Endothelial cell of umbilical vein (primary cell): Measurements from ENCODE around the gene IL1RL1. TPM values are rescaled to one million over a fixed set of nuclear protein-coding genes. Genes with fewer than 3 reads are reported as not detected.
A peak's percentile ranks its signal among the peaks of the same experiment; 100 is the strongest.

Source experiments
- BruUV-seq: library from RNA; stranded (reverse); fragments of 400-500 nt; replicated peaks from 2 replicates; lab custom pipeline; 2021; lab: Mats Ljungman, UMichigan
- CTCF ChIA-PET: fragments of 300-600, 350-600 bp; sonication (Branson Sonifier 250); formaldehyde crosslinking; loops from one replicate; lab custom pipeline; 2021; ENCODE audit warnings: antibody characterized with exemption, inconsistent platforms; lab: Charles Lee
- POLR2A ChIA-PET: fragments of 300-600, 350-600 bp; sonication (Branson Sonifier 250); formaldehyde crosslinking; loops from one replicate; lab custom pipeline; 2021; ENCODE audit warnings: antibody characterized with exemption, inconsistent platforms; lab: Charles Lee
- DNase-seq: peaks from one replicate; pipeline ENCODE4 v3.0.0-alpha.2; 2011; ENCODE audit warnings: low read depth, low spot score
- FAIRE-seq: peaks from 2 replicates; lab custom pipeline; 2011; peaks lifted over from hg19 to GRCh38; lab: Jason Lieb, UNC
- H2AFZ ChIP-seq: 2 replicates; pipeline ENCODE4 v1.6.0; 2012; ENCODE audit warnings: low read depth, low read length, control low read depth, inconsistent platforms
- H3K27ac ChIP-seq: 2 replicates; pipeline ENCODE4 v1.5.1; 2011; ENCODE audit warnings: low read depth, mild to moderate bottlenecking, control low read depth, low read length, moderate library complexity; ENCODE audit not compliant: insufficient read depth
- H3K27me3 ChIP-seq, 2 experiments: 2 replicates each; pipeline versions ENCODE4 v1.6.0 to v1.6.1; 2011; ENCODE audit warnings: low read length in 2 of 2, mixed read lengths in 1 of 2; ENCODE audit not compliant: control insufficient read depth in 2 of 2, insufficient read depth in 2 of 2
- H3K36me3 ChIP-seq, 2 experiments: 2 replicates in 1 of 2; 3 replicates in 1 of 2; pipeline ENCODE4 v1.5.1; 2011; ENCODE audit warnings: low read length in 2 of 2, mild to moderate bottlenecking in 1 of 2, moderate library complexity in 1 of 2; ENCODE audit not compliant: control insufficient read depth in 2 of 2, insufficient read depth in 2 of 2; ENCODE audit errors: extremely low read depth in 1 of 2
- H3K4me1 ChIP-seq: 3 replicates; pipeline ENCODE4 v1.5.1; 2011; ENCODE audit warnings: mild to moderate bottlenecking, low read length; ENCODE audit not compliant: control insufficient read depth, insufficient read depth; ENCODE audit errors: extremely low read depth
- H3K4me2 ChIP-seq: 2 replicates; pipeline ENCODE4 v1.6.1; 2011; ENCODE audit warnings: low read length, control low read depth, mixed read lengths; ENCODE audit not compliant: insufficient read depth
- H3K4me3 ChIP-seq, 3 experiments: fragments of 200-600 bp in 1 of 3; sonication (generic), shearing (Covaris generic) in 1 of 3; replicated peaks in 1 of 3; 2 replicates each; pipeline ENCODE4 v1.5.1; 2011 to 2016; ENCODE audit warnings: control low read depth in 3 of 3, low read length in 3 of 3, mild to moderate bottlenecking in 2 of 3, inconsistent platforms in 1 of 3, low read depth in 1 of 3, moderate library complexity in 1 of 3; ENCODE audit not compliant: insufficient read depth in 1 of 3
- H3K79me2 ChIP-seq: 2 replicates; pipeline ENCODE4 v1.6.0; 2012; ENCODE audit warnings: low read length, inconsistent platforms; ENCODE audit not compliant: control insufficient read depth, insufficient read depth
- H3K9ac ChIP-seq: replicated peaks from 2 replicates; pipeline ENCODE3; 2011; ENCODE audit warnings: low read length, control low read depth; ENCODE audit not compliant: insufficient read depth; ENCODE audit errors: extremely low read depth
- H3K9me1 ChIP-seq: replicated peaks from 3 replicates; pipeline ENCODE4 v1.6.0; 2011; ENCODE audit warnings: mild to moderate bottlenecking, low read length; ENCODE audit not compliant: control insufficient read depth, insufficient read depth; ENCODE audit errors: extremely low read depth
- H3K9me3 ChIP-seq: replicated peaks from 2 replicates; pipeline ENCODE4 v1.5.1; 2012; ENCODE audit warnings: low read length, inconsistent platforms; ENCODE audit not compliant: control insufficient read depth, insufficient read depth
- H4K20me1 ChIP-seq: replicated peaks from 2 replicates; pipeline ENCODE3; 2011; ENCODE audit warnings: mild to moderate bottlenecking, low read length; ENCODE audit not compliant: control insufficient read depth, insufficient read depth; ENCODE audit errors: extremely low read depth
- EZH2 ChIP-seq: IDR thresholded peaks from 2 replicates; pipeline ENCODE4 v1.6.1; 2012; ENCODE audit warnings: borderline replicate concordance, low read depth, mild to moderate bottlenecking, moderate library complexity, low read length, inconsistent platforms; ENCODE audit not compliant: severe bottlenecking
- FOS ChIP-seq: IDR thresholded peaks from 2 replicates; pipeline ENCODE4 v1.6.1; 2011; ENCODE audit warnings: mild to moderate bottlenecking, low read length, moderate library complexity, borderline replicate concordance; ENCODE audit not compliant: insufficient read depth
- JUN ChIP-seq: IDR thresholded peaks from 2 replicates; pipeline ENCODE4 v1.6.1; 2011; ENCODE audit warnings: borderline replicate concordance, low read depth; ENCODE audit not compliant: insufficient read length, insufficient read depth
- MYC ChIP-seq: IDR thresholded peaks from one replicate; pipeline ENCODE4 v1.6.1; 2011; ENCODE audit warnings: mild to moderate bottlenecking, low read depth, low read length
- POLR2A ChIP-seq: IDR thresholded peaks from 2 replicates; pipeline ENCODE4 v1.6.1; 2012; ENCODE audit warnings: low read depth, mild to moderate bottlenecking, control low read depth, low read length
- POLR2AphosphoS5 ChIP-seq: IDR thresholded peaks from 2 replicates; pipeline ENCODE4 v1.6.1; 2012; ENCODE audit warnings: low read depth, mild to moderate bottlenecking, control low read depth, low read length, moderate library complexity; ENCODE audit not compliant: insufficient read depth
- dilution Hi-C: fragments of 300-500 bp; cut with MboI; formaldehyde crosslinking; loops from one replicate; pipeline ENCODE4 v1.15.0; 2019; ENCODE audit warnings: low sequenced_read_pairs; ENCODE audit not compliant: extremely low pct_ligation_motif_present
- intact Hi-C: fragments of 100-400 bp; cut with micrococcal nuclease; formaldehyde crosslinking; loops from one replicate; pipeline ENCODE4 v1.10.0; 2022
- polyA plus RNA-seq, 4 experiments: library from polyadenylated mRNA; depleted of rRNA in 3 of 4; stranded (reverse) in 3 of 4; unstranded in 1 of 4; fragments of >200 nt; gene quantifications; 2 replicates each; pipeline versions ENCODE4 v1.2.1 to v1.2.3, GENCODE V29; 2011 to 2012; ENCODE audit warnings: missing spikeins in 1 of 4
- total RNA-seq: library from RNA; stranded (reverse); gene quantifications from 2 replicates; pipeline ENCODE4 v1.2.3, GENCODE V29; 2021
- TF ChIP-seq, protein P1 (sequence below), 2 donors: IDR thresholded peaks; 1 replicate in 1 of 2; 2 replicates in 1 of 2; pipeline ENCODE4 v1.5.1; 2011; ENCODE audit warnings: low read length in 2 of 2, mild to moderate bottlenecking in 2 of 2, moderate library complexity in 2 of 2, control low read depth in 1 of 2, inconsistent platforms in 1 of 2, low read depth in 1 of 2; ENCODE audit not compliant: insufficient read depth in 1 of 2; ENCODE audit errors: extremely low read depth in 1 of 2
- TF ChIP-seq, protein P2 (sequence below): IDR thresholded peaks from 2 replicates; pipeline ENCODE4 v1.6.1; 2011; ENCODE audit not compliant: insufficient read depth, insufficient read length

IL1RL1 gene
- total and polyA plus RNA-seq, 2 donors (not counting 3 experiments of a cell fraction or from before 2014, with no cell fraction given): 32.2 to 44.0 TPM

DNA sequence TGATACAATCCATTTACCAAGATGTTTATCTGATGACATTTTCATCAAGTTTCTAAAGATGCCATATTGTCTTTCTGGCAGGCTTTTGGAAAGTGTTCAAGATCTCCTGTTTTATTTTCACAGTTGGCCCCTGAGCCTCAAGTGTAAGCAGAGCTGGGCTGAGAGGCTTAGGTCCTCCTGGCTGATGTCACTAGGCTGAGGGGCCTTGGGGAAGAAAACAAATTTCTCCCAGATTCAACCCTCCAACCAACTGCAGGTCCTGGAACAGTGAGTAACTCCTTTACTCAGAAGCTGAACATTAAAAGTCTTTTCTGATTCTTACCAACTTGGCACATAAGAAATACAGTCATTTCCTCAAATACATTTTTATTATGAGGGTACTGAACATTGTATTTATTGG lies 14.9 kb upstream of the IL1RL1 start:
- Histone ChIP-seq H3K79me2 (no peaks in the 10 kb centered on the region), H3K4me1 (peaks cover 6% of the 10 kb centered on the region), H3K9me3 (no peaks in the 10 kb centered on the region), H4K20me1 (no peaks in the 10 kb centered on the region), H3K27me3 (no peaks in the 10 kb centered on the region), H2AFZ (no peak overlapping the region), H3K9me1 (no peaks in the 10 kb centered on the region), H3K36me3 (no peaks in the 10 kb centered on the region), H3K4me3 (no peak overlapping the region), H3K9ac (no peak overlapping the region), H3K4me2 (no peak overlapping the region), H3K27ac (no peak overlapping the region)
- FAIRE-seq (no peak), DNase-seq (peak; percentile 21)
- intact Hi-C loops (no loop called here), dilution Hi-C loops (no loop called here)
- TF ChIP-seq POLR2AphosphoS5 (no peak), FOS (no peak), JUN (no peak), POLR2A (no peak), EZH2 (no peak), MYC (no peak)
- TF ChIP-seq, protein P1, sequence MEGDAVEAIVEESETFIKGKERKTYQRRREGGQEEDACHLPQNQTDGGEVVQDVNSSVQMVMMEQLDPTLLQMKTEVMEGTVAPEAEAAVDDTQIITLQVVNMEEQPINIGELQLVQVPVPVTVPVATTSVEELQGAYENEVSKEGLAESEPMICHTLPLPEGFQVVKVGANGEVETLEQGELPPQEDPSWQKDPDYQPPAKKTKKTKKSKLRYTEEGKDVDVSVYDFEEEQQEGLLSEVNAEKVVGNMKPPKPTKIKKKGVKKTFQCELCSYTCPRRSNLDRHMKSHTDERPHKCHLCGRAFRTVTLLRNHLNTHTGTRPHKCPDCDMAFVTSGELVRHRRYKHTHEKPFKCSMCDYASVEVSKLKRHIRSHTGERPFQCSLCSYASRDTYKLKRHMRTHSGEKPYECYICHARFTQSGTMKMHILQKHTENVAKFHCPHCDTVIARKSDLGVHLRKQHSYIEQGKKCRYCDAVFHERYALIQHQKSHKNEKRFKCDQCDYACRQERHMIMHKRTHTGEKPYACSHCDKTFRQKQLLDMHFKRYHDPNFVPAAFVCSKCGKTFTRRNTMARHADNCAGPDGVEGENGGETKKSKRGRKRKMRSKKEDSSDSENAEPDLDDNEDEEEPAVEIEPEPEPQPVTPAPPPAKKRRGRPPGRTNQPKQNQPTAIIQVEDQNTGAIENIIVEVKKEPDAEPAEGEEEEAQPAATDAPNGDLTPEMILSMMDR (IDR thresholded peaks at IDR 0.05; ENCODE audit: extremely low read depth in 1 of 2, insufficient read depth in 1 of 2, low read depth in 1 of 2, low read length in 2 of 2): no peak
- TF ChIP-seq, protein P2, sequence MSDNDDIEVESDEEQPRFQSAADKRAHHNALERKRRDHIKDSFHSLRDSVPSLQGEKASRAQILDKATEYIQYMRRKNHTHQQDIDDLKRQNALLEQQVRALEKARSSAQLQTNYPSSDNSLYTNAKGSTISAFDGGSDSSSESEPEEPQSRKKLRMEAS: no peak
- no TSS peak for BruUV-seq
- ChIA-PET CTCF (interaction anchor here (1.0 to 2.0 kb wide), 2 partner anchors 10 to 60 kb away, joined by 4 to 7 read pairs; no protein-coding TSS in a partner anchor), POLR2A (no interaction called here)
